ENCODE data around the gene FBXL13. TPM values are rescaled to one million over a fixed set of nuclear protein-coding genes. Genes with fewer than 3 reads are reported as not detected.

The FBXL13 gene
- total RNA-seq, 4 donors from 2014 or later, result 0.52 to 1.7 (median 1.1) TPM

GRCh38 chr7:102896585-102896984, 178.0 kb downstream of the FBXL13 start:
- DNase-seq (ENCODE audit: extremely low spot score), result no peak
- peaks cover 19 to 54% (median 51%) of the 10 kb centered on the region in 4 donors for H3K4me1 ChIP-seq
- no peak overlapping the region for H3K4me3 ChIP-seq
- H3K27ac ChIP-seq (replicated peaks in 1 of 4), result peak overlapping the region in 2 of 4 donors; percentile 15 to 42
- H3K36me3 ChIP-seq, result no peaks in the 10 kb centered on the region
- H3K27me3 ChIP-seq, result no peaks in the 10 kb centered on the region
- H3K9me3 ChIP-seq, result no peaks in the 10 kb centered on the region
- intact Hi-C loops (cut with DNase I), result no loop called here
- TF ChIP-seq POLR2AphosphoS5 (IDR thresholded peaks at IDR 0.05) (no peak), EP300 (IDR thresholded peaks at IDR 0.05) (no peak), POLR2A (IDR thresholded peaks at IDR 0.05; ENCODE audit: low read depth) (no peak), CTCF (IDR thresholded peaks at IDR 0.05) (no peak)

GRCh38 chr7:102895602-102896001, 179.0 kb downstream of the FBXL13 start:
- DNase-seq (ENCODE audit: extremely low spot score), result no peak
- no peaks in the 10 kb centered on the region for H3K9me3 ChIP-seq
- 29% methylated on average over 3 of the region's 3 CpGs for whole genome bisulfite sequencing
- no peaks in the 10 kb centered on the region for H3K27me3 ChIP-seq
- H3K4me1 ChIP-seq, result peaks cover 21 to 64% (median 61%) of the 10 kb centered on the region in 4 donors
- intact Hi-C loops (cut with DNase I), result no loop called here
- peak overlapping the region in 3 of 4 donors; percentile 15 to 42 (median 17) for H3K27ac ChIP-seq (replicated peaks in 1 of 4)
- no peaks in the 10 kb centered on the region for H3K36me3 ChIP-seq
- no peak for TF ChIP-seq POLR2A (IDR thresholded peaks at IDR 0.05; ENCODE audit: low read depth)
- TF ChIP-seq EP300 (IDR thresholded peaks at IDR 0.05), result no peak
- TF ChIP-seq CTCF (IDR thresholded peaks at IDR 0.05), result no peak
- TF ChIP-seq POLR2AphosphoS5 (IDR thresholded peaks at IDR 0.05), result no peak
- H3K4me3 ChIP-seq, result no peak overlapping the region

- no peak for DNase-seq (ENCODE audit: extremely low spot score)
- Histone ChIP-seq H3K27me3 (no peaks in the 10 kb centered on the region), H3K27ac (replicated peaks in 1 of 4) (peak overlapping the region in 1 of 4 donors; percentile 68), H3K4me3 (no peak overlapping the region), H3K36me3 (no peaks in the 10 kb centered on the region), H3K9me3 (no peaks in the 10 kb centered on the region), H3K4me1 (peaks cover 19 to 73% (median 66%) of the 10 kb centered on the region in 4 donors)
- 71% methylated on average over 1 of the region's 1 CpG for WGBS
- intact Hi-C loops (cut with DNase I), result no loop called here
- no peak for TF ChIP-seq EP300 (IDR thresholded peaks at IDR 0.05)
- TF ChIP-seq POLR2A (IDR thresholded peaks at IDR 0.05; ENCODE audit: low read depth), result no peak
- no peak for TF ChIP-seq POLR2AphosphoS5 (IDR thresholded peaks at IDR 0.05)
- TF ChIP-seq CTCF (IDR thresholded peaks at IDR 0.05), result no peak
These were observed 181.8 kb downstream of the FBXL13 start for GRCh38 chr7:102892631-102893278.

GRCh38 chr7:102891693-102892261, 182.8 kb downstream of the FBXL13 start:
- DNase-seq (ENCODE audit: extremely low spot score), result no peak
- 41% methylated on average over 1 of the region's 1 CpG for WGBS
- Histone ChIP-seq H3K36me3 (no peaks in the 10 kb centered on the region), H3K4me1 (peaks cover 13 to 64% (median 56%) of the 10 kb centered on the region in 4 donors), H3K27me3 (no peaks in the 10 kb centered on the region), H3K9me3 (no peaks in the 10 kb centered on the region), H3K27ac (replicated peaks in 1 of 4) (peak overlapping the region in 2 of 4 donors; percentile 33 to 68), H3K4me3 (no peak overlapping the region)
- TF ChIP-seq EP300 (IDR thresholded peaks at IDR 0.05), result no peak
- TF ChIP-seq POLR2AphosphoS5 (IDR thresholded peaks at IDR 0.05), result peak in 1 of 2 donors; percentile 42
- TF ChIP-seq POLR2A (IDR thresholded peaks at IDR 0.05; ENCODE audit: low read depth), result no peak
- no peak for TF ChIP-seq CTCF (IDR thresholded peaks at IDR 0.05)
- intact Hi-C loops (cut with DNase I), result no loop called here
